ENCODE results near the gene XPNPEP1.

The XPNPEP1 gene

DNA sequence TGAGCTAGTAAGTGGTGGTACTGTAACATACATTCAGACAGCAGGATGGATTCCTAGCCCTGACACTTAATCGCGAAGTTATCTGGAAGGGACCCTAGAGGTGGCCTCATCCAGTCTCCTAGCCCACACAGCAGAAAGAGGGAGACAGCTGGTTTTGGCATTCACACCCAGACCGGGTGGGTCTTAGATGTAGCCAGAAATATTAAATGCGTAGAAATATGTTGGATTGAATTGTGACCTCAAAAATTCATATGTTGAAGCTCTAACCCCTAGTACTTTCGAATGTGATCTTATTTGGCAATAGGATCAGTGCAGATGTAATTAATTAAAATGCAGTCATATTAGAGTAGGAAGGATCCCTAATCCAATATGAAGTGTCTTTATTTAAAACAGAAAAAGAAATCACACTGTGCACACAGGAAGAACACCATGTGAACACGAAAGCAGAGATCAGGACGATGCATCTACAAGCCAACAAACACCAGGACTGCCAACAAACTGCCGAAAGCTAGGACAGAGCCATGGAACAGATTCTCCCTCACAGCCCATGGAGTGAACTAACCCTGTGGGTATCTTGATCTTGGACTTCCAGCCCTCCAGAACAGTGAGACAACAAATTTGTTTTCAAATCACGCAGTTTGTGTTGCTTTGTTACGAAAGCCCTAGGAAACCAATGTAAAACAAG, 2.9 kb upstream of the XPNPEP1 start:
- Histone ChIP-seq H3K36me3 (replicated peaks in 1 of 2; ENCODE audit: control insufficient read depth in 2 of 2, insufficient read depth in 2 of 2, low read length in 2 of 2) (no peaks in the 10 kb centered on the region), H3K9ac (ENCODE audit: low read depth, low read length, poor library complexity) (no peak overlapping the region), H3K4me3 (ENCODE audit: low read length in 2 of 2) (no peak overlapping the region), H3K27me3 (ENCODE audit: control insufficient read depth in 3 of 3, insufficient read depth in 3 of 3, low read depth in 1 of 3, low read length in 3 of 3) (no peaks in the 10 kb centered on the region), H3K14ac (ENCODE audit: low read length) (no peak overlapping the region), H3K79me1 (ENCODE audit: low read depth, low read length) (peaks cover 3% of the 10 kb centered on the region), H2BK5ac (ENCODE audit: low read length) (no peak overlapping the region), H3K4ac (ENCODE audit: low read length) (no peak overlapping the region), H2BK12ac (ENCODE audit: low read length) (no peak overlapping the region), H4K8ac (ENCODE audit: low read depth, low read length) (no peak overlapping the region), H2AK5ac (ENCODE audit: low read depth, low read length) (no peak overlapping the region), H2BK120ac (ENCODE audit: low read depth, low read length) (no peak overlapping the region), H3K4me1 (ENCODE audit: control insufficient read depth in 2 of 2, insufficient read depth in 1 of 2, low read depth in 1 of 2, low read length in 2 of 2) (peaks cover 4 to 7% of the 10 kb centered on the region in 2 donors), H3K4me2 (ENCODE audit: insufficient read depth, low read length, poor library complexity, severe bottlenecking) (no peak overlapping the region), H3K9me3 (replicated peaks in 1 of 2; ENCODE audit: control insufficient read depth in 2 of 2, insufficient read depth in 1 of 2, low read depth in 1 of 2, low read length in 2 of 2) (no peaks in the 10 kb centered on the region), H3K23ac (ENCODE audit: low read depth, low read length, poor library complexity) (no peak overlapping the region), H2BK15ac (ENCODE audit: low read length) (no peak overlapping the region), H3K18ac (ENCODE audit: low read length) (no peak overlapping the region), H2AFZ (ENCODE audit: low read length) (no peak overlapping the region), H4K91ac (ENCODE audit: low read depth, low read length, poor library complexity) (no peak overlapping the region), H3K27ac (replicated peaks; ENCODE audit: low read length) (no peak overlapping the region)
- no CpG with 5 or more reads among the region's 10 CpGs for WGBS, 2 donors (ENCODE audit: extremely low coverage in 2 of 2, insufficient read length in 2 of 2, insufficient replicate concordance in 1 of 2)
- DNase-seq (ENCODE audit: low spot score): no peak

DNA sequence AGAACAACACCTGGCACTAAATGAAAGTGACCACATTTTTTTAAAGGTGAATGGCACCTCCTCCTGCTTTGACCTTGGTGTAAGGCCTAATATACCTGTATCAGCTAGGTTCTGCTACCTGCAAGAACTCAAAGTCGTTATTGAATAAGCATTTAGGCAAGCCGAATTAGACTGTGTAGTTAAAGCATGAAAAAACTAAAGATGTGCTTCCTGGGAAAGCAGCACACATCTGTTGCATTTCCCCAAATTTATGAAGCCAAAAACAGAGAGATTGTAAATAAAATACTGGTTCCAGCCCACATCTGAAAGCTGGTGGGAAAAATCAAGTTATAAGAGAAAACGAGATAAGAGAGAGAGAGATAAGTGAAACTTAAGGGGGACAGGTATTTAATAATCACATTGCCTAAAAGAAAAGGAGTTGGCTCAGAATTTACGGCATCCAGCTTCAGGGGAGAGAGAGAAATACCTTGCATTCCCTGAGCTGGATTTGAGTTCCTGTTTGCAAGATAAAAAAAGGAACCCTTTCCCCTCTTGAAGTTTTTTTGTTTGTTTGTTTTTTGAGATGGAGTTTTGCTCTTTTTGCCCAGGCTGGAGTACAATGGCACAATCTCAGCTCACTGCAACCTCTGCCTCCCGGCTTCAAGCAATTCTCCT, 1.8 kb upstream of the XPNPEP1 start:
- peaks cover 4 to 7% of the 10 kb centered on the region in 2 donors for H3K4me1 ChIP-seq (ENCODE audit: control insufficient read depth in 2 of 2, insufficient read depth in 1 of 2, low read depth in 1 of 2, low read length in 2 of 2)
- no peak overlapping the region for H3K4ac ChIP-seq (ENCODE audit: low read length)
- no peak overlapping the region for H2AK5ac ChIP-seq (ENCODE audit: low read depth, low read length)
- H2BK12ac ChIP-seq (ENCODE audit: low read length): no peak overlapping the region
- H2BK5ac ChIP-seq (ENCODE audit: low read length): no peak overlapping the region
- H4K91ac ChIP-seq (ENCODE audit: low read depth, low read length, poor library complexity): no peak overlapping the region
- no peak overlapping the region for H3K14ac ChIP-seq (ENCODE audit: low read length)
- H3K4me2 ChIP-seq (ENCODE audit: insufficient read depth, low read length, poor library complexity, severe bottlenecking): no peak overlapping the region
- WGBS, 2 donors (ENCODE audit: extremely low coverage in 2 of 2, insufficient read length in 2 of 2, insufficient replicate concordance in 1 of 2): no CpG with 5 or more reads among the region's 5 CpGs
- no peak overlapping the region for H3K23ac ChIP-seq (ENCODE audit: low read depth, low read length, poor library complexity)
- H3K27ac ChIP-seq (replicated peaks; ENCODE audit: low read length): no peak overlapping the region
- no peak overlapping the region for H2AFZ ChIP-seq (ENCODE audit: low read length)
- no peak overlapping the region for H2BK15ac ChIP-seq (ENCODE audit: low read length)
- no peaks in the 10 kb centered on the region for H3K9me3 ChIP-seq (replicated peaks in 1 of 2; ENCODE audit: control insufficient read depth in 2 of 2, insufficient read depth in 1 of 2, low read depth in 1 of 2, low read length in 2 of 2)
- no peak for DNase-seq (ENCODE audit: low spot score)
- peaks cover 3% of the 10 kb centered on the region for H3K79me1 ChIP-seq (ENCODE audit: low read depth, low read length)
- no peak overlapping the region for H3K4me3 ChIP-seq (ENCODE audit: low read length in 2 of 2)
- H4K8ac ChIP-seq (ENCODE audit: low read depth, low read length): no peak overlapping the region
- H3K27me3 ChIP-seq (ENCODE audit: control insufficient read depth in 3 of 3, insufficient read depth in 3 of 3, low read depth in 1 of 3, low read length in 3 of 3): no peaks in the 10 kb centered on the region
- H2BK120ac ChIP-seq (ENCODE audit: low read depth, low read length): no peak overlapping the region
- no peak overlapping the region for H3K18ac ChIP-seq (ENCODE audit: low read length)
- no peak overlapping the region for H3K9ac ChIP-seq (ENCODE audit: low read depth, low read length, poor library complexity)
- peaks cover 0 to 6% of the 10 kb centered on the region in 2 donors for H3K36me3 ChIP-seq (replicated peaks in 1 of 2; ENCODE audit: control insufficient read depth in 2 of 2, insufficient read depth in 2 of 2, low read length in 2 of 2)

DNA sequence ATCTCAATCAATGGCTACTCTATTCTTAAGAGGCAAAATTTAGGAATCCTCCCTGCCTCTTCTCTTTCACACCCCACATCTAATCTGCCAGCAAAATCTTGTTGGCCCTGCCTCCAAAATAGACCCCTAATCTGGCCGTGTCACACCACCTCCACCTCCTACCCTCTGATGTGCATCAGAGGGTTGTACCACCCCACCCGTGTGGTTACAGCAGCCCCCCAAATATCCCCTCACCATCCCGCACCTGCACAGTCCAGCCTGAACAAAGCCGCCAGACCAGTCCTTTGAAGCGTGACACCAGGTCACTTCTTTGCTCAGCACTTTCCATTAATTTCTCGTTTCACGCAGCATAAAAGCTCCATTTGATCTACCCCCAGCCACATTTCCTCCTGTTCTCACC, 776 bp upstream of the XPNPEP1 start:
- Histone ChIP-seq H3K9me3 (replicated peaks in 1 of 2; ENCODE audit: control insufficient read depth in 2 of 2, insufficient read depth in 1 of 2, low read depth in 1 of 2, low read length in 2 of 2) (no peaks in the 10 kb centered on the region), H4K91ac (ENCODE audit: low read depth, low read length, poor library complexity) (no peak overlapping the region), H2BK5ac (ENCODE audit: low read length) (no peak overlapping the region), H2BK12ac (ENCODE audit: low read length) (no peak overlapping the region), H3K18ac (ENCODE audit: low read length) (no peak overlapping the region), H3K14ac (ENCODE audit: low read length) (no peak overlapping the region), H2AFZ (ENCODE audit: low read length) (peak overlapping the region; percentile 97), H3K4me1 (ENCODE audit: control insufficient read depth in 2 of 2, insufficient read depth in 1 of 2, low read depth in 1 of 2, low read length in 2 of 2) (peaks cover 4 to 7% of the 10 kb centered on the region in 2 donors), H3K4me2 (ENCODE audit: insufficient read depth, low read length, poor library complexity, severe bottlenecking) (no peak overlapping the region), H2BK120ac (ENCODE audit: low read depth, low read length) (no peak overlapping the region), H3K4me3 (ENCODE audit: low read length in 2 of 2) (no peak overlapping the region), H4K8ac (ENCODE audit: low read depth, low read length) (no peak overlapping the region), H3K27ac (replicated peaks; ENCODE audit: low read length) (no peak overlapping the region), H2AK5ac (ENCODE audit: low read depth, low read length) (no peak overlapping the region), H2BK15ac (ENCODE audit: low read length) (no peak overlapping the region), H3K36me3 (replicated peaks in 1 of 2; ENCODE audit: control insufficient read depth in 2 of 2, insufficient read depth in 2 of 2, low read length in 2 of 2) (peaks cover 0 to 6% of the 10 kb centered on the region in 2 donors), H3K9ac (ENCODE audit: low read depth, low read length, poor library complexity) (no peak overlapping the region), H3K79me1 (ENCODE audit: low read depth, low read length) (peaks cover 3% of the 10 kb centered on the region), H3K27me3 (ENCODE audit: control insufficient read depth in 3 of 3, insufficient read depth in 3 of 3, low read depth in 1 of 3, low read length in 3 of 3) (no peaks in the 10 kb centered on the region), H3K23ac (ENCODE audit: low read depth, low read length, poor library complexity) (no peak overlapping the region), H3K4ac (ENCODE audit: low read length) (no peak overlapping the region)
- no peak for DNase-seq (ENCODE audit: low spot score)
- WGBS, 2 donors (ENCODE audit: extremely low coverage in 2 of 2, insufficient read length in 2 of 2, insufficient replicate concordance in 1 of 2): no CpG with 5 or more reads among the region's 7 CpGs

DNA sequence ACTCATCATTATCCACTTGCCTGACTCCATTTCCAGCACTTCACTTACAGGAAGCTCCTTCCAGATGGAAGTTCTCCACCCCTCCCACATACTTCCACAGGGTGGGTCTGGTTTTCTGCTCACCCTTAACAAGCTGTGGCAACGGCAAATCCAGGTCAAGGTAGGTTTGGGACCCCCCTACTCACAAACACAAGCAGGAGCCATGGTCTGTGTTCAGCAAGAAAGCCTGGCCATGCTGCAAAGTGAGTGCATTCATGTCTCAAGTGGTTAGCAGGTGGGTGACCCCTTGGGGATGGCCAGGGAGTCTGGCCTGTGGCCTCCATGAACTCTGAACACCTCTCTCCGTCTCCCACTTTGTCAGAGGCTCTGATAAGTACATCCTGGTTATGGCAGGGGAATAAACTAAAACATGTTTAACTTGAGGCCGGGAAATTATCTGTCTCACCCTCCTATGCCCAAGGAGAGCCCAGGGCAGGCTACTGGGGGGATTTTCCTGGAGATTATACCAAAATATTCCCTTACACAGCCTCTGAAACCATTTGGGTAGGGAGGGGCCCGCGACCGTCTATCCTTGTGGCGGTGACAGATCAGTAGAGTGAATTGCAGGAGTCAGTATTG, 844 bp downstream of the XPNPEP1 start:
- H2BK120ac ChIP-seq (ENCODE audit: low read depth, low read length): no peak overlapping the region

More for the DNA sequence above, 844 bp downstream of the XPNPEP1 start:
- Histone ChIP-seq H2AFZ (ENCODE audit: low read length) (peak overlapping the region; percentile 97), H3K79me1 (ENCODE audit: low read depth, low read length) (peaks cover 3% of the 10 kb centered on the region), H3K36me3 (replicated peaks in 1 of 2; ENCODE audit: control insufficient read depth in 2 of 2, insufficient read depth in 2 of 2, low read length in 2 of 2) (peaks cover 0 to 6% of the 10 kb centered on the region in 2 donors), H2BK5ac (ENCODE audit: low read length) (no peak overlapping the region), H4K91ac (ENCODE audit: low read depth, low read length, poor library complexity) (no peak overlapping the region), H2BK12ac (ENCODE audit: low read length) (no peak overlapping the region), H3K23ac (ENCODE audit: low read depth, low read length, poor library complexity) (peak overlapping the region; percentile 90), H3K27ac (replicated peaks; ENCODE audit: low read length) (no peak overlapping the region), H3K14ac (ENCODE audit: low read length) (no peak overlapping the region), H3K4ac (ENCODE audit: low read length) (no peak overlapping the region), H3K4me1 (ENCODE audit: control insufficient read depth in 2 of 2, insufficient read depth in 1 of 2, low read depth in 1 of 2, low read length in 2 of 2) (peaks cover 4 to 7% of the 10 kb centered on the region in 2 donors), H4K8ac (ENCODE audit: low read depth, low read length) (no peak overlapping the region), H3K9me3 (replicated peaks in 1 of 2; ENCODE audit: control insufficient read depth in 2 of 2, insufficient read depth in 1 of 2, low read depth in 1 of 2, low read length in 2 of 2) (no peaks in the 10 kb centered on the region), H2AK5ac (ENCODE audit: low read depth, low read length) (no peak overlapping the region), H3K4me2 (ENCODE audit: insufficient read depth, low read length, poor library complexity, severe bottlenecking) (peak overlapping the region; percentile 80), H3K18ac (ENCODE audit: low read length) (peak overlapping the region; percentile 92), H3K27me3 (ENCODE audit: control insufficient read depth in 3 of 3, insufficient read depth in 3 of 3, low read depth in 1 of 3, low read length in 3 of 3) (no peaks in the 10 kb centered on the region), H3K9ac (ENCODE audit: low read depth, low read length, poor library complexity) (peak overlapping the region; percentile 91), H3K4me3 (ENCODE audit: low read length in 2 of 2) (peak overlapping the region; percentile 76 to 91), H2BK15ac (ENCODE audit: low read length) (no peak overlapping the region)
- WGBS, 2 donors (ENCODE audit: extremely low coverage in 2 of 2, insufficient read length in 2 of 2, insufficient replicate concordance in 1 of 2): no CpG with 5 or more reads among the region's 7 CpGs
- DNase-seq (ENCODE audit: low spot score): no peak
